ENCODE measurements around the gene FGG. TPM values are rescaled to one million over a fixed set of nuclear protein-coding genes. Genes with fewer than 3 reads are reported as not detected.

The FGG gene
- total RNA-seq, result not detected
- long read RNA-seq, result 0 reads

DNA sequence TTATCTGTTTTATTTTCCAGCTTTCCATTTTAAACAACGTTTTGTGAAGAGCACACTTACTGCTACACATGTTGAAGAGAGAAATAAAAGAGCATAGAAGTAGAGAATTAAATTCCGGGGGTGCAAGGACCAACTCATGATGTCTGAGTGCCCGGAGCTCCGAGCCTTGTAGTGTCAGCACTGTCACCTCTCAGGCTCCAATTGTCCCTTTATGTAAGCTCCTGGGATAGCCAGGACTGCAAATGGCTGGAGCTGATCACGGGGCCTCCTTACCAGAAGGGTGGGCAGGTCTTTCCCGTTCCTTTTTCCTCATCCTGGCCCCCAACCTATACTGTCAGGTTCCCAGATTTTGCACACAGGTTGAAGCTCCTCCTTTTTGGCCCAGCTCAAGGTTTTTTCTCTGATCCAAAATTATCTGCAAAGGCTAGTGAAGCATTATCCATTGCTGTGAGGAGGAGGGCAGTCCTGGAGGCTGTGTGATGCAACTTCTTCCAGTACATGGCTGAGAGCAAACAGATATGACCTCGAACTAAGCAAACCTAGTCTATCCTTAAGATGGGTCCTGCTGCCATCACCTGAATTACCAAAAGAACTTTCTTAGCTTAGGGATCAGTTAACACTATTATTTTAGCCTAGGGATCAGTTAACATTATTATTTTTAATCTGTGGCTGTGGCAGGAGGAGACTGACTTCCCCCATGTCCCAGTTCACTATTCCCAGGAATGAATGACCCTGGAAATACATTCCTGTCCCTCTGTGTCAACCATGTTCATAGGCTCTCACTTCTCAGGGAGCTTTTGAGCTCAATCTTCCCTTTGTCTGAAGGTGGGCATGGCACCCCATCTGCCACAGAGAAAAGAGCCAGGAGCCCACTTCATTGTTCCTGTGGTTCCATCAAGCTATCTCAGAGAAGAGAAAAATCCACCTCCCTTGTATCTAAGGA, at the start of gene FGG:
TSS of gene FGG (minus strand) at position 185 of the 943 bp plus-strand sequence. CDS start at position 138, 47 bp downstream.
- DNase-seq (no peak), ATAC-seq (no peak)
- intact Hi-C loops (cut with DNase I, micrococcal nuclease), result no loop called here

DNA sequence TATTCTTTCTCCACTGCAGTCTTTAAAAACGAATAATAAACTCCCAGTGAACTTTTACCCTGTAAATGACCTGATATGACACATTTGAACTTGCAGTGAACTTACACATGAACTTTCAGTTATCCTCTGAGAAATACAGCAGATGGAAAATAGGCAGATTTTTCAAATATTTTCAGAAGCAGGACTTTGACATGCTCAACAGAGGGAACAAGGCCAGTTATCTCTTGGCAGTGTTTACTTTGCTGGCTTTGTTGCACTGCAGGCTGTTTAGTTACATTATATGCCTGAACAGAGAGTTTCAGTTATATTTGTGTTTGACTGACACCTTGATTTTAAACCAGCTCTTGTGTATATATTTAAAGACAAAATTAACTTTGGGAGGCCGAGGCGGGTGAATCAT, 47.6 kb upstream of the FGG start:
- ATAC-seq (no peak), DNase-seq (no peak)
- intact Hi-C loops (cut with DNase I, micrococcal nuclease), result no loop called here

DNA sequence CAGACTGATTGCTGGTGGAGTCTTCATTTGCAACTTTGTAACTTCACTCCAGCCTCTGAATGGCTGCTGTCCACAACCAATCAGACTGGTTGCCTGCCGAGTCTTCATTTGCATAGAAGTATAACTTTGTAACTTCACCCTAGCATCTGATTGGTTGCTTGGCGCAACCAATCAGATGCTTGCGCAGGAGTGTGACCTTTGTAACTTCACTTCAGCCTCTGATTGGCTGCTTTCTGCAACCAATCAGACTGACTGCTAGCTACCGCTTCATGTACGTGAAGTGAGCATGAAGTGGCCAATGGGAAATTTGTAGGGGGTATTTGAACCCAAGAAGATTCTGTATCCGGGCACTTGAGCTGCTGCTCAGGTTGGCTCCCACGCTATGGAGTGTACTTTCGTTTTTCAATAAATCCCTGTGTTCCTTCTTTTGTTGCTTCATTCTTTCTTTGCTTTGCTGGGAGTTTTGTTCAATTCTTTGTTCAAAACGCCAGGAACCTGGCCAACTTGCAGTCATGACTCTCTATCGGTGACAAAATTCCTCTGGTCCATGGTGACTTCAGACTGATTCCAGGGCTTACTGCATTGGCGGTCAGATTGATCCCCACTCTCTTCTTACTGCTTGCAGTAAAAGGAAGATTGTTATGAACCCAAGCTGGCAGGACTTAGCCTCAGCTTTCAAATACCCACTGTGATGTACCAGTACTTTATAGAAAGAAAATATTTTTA, 46.4 kb upstream of the FGG start:
- ATAC-seq (no peak), DNase-seq (no peak)
- intact Hi-C loops (cut with DNase I, micrococcal nuclease), result no loop called here

DNA sequence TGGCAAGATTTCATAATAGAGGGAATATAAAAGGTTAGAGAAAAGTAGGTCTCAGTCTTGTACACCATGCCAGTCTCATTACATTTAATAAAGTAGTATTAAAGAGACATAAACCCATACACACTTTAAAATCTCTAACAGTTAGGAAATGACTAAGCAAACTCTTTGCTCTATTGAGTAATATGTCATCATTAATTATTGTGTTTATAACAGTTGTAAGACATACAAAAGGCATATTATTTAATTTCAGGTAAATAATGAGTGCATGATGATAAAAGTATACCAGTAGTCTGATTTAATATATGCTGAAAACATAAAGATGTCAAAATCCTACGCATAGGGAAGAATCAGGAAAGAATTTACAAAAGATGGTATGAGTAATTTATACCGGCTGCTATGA, 31.0 kb upstream of the FGG start:
- DNase-seq (no peak), ATAC-seq (no peak)
- intact Hi-C loops (cut with DNase I, micrococcal nuclease), result no loop called here

DNA sequence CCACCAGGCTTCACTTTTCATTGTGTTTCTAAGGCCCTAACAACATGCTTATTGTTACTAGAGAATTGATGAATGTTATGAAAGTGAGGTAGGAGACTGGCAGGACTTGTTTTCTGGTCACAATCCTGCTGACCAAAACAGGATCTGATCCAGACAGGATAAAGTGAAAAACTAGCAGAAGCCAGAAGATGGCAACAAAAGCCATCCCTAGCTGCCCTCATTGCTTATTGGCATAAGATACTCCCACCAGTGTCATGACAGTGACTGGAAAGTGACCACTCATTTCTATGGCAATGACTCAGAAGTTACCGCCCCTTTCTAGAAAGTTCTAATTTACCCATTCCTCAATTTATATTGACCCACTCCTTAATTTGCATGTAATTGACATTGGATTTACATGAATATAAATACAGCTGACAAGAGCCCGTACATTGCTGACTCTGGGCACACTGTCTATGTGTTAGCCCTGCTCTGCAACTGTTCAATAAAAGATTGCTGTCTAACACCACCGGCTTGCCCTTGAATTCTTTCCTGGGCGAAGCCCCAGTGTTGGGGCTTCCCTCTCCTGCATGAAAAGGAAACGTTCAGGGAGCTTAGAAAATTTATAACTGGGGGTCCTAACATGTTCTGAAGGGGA, 30.0 kb upstream of the FGG start:
- intact Hi-C loops (cut with DNase I, micrococcal nuclease), result no loop called here
- ATAC-seq (no peak), DNase-seq (no peak)

DNA sequence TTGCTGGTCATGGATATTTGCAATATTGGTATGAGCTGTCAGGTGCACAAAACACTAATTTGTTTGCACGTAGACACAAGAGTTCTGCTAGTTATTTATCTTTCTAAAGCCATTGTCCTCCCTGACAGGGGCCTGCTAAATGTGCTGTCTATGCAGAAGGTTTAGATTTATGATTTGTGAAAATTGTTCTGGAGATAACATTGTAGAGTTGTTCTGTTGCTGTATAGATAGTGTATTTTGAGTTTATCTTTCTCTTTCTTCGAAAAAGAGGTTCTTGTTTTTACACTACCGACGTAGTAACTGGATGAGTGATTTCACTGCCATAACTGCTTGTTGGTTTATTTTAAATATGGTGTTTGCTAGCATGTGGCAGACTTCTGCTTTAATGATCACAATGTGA, 28.5 kb upstream of the FGG start:
- DNase-seq (no peak), ATAC-seq (no peak)
- intact Hi-C loops (cut with DNase I, micrococcal nuclease), result no loop called here

DNA sequence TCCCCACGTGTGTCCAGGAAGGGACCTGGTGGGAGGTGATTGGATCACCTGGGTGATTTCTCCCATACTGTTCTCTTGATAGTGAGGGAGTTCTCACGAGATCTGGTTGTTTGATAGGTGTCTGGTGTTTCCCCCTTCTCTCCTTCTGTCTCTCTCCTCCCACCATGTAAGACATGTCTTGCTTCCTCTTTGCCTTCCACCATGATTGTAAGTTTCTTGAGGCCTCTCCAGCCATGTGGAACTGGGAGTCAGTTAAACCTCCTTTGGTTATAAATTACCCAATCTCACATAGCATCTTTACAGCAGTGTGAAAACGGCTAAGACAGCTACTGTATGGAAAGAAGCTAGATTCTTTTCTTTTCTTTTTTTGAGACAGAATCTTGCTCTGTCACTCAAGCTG, 21.6 kb upstream of the FGG start:
- intact Hi-C loops (cut with DNase I, micrococcal nuclease), result no loop called here
- DNase-seq (no peak), ATAC-seq (no peak)

DNA sequence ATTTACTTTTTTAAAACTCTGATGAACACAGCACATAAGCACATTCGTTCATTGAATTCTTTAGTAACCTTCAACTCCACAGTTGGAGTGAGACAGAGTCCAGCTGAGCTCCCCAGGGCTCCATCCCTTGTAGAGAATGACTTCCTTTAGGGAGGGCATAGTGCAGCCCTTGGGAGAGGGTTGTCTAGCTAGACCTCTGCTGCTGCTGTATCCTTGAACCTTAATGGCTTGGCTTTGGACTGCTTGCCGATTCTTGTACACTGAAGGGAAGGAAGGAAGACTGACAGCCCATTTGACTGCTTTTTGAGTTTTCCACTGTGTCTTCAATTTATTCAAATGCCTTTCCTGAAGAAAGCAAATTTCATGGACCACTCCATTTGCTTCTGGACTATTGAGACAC, 19.4 kb upstream of the FGG start:
- no peak for DNase-seq
- intact Hi-C loops (cut with DNase I, micrococcal nuclease), result no loop called here
- ATAC-seq, result no peak

DNA sequence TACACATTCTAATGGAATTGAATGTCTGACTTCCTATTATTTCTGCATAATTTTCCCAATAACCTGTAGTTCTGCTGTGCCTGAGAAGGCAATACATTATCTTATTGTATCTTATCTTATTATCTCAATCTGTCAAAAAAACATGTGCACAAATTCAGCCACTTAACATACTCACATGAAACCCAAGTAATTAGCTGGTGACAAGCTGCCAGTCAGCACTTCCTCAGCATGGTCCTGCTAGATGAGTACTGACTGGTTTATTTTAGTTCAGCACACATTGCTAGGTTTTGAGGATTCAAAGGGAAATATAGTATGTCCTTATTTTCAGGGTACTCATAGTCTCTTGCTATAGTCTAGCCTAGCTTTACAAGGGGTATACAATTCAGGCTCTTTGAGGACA, 17.9 kb upstream of the FGG start:
- no peak for ATAC-seq
- DNase-seq, result no peak
- intact Hi-C loops (cut with DNase I, micrococcal nuclease), result no loop called here

DNA sequence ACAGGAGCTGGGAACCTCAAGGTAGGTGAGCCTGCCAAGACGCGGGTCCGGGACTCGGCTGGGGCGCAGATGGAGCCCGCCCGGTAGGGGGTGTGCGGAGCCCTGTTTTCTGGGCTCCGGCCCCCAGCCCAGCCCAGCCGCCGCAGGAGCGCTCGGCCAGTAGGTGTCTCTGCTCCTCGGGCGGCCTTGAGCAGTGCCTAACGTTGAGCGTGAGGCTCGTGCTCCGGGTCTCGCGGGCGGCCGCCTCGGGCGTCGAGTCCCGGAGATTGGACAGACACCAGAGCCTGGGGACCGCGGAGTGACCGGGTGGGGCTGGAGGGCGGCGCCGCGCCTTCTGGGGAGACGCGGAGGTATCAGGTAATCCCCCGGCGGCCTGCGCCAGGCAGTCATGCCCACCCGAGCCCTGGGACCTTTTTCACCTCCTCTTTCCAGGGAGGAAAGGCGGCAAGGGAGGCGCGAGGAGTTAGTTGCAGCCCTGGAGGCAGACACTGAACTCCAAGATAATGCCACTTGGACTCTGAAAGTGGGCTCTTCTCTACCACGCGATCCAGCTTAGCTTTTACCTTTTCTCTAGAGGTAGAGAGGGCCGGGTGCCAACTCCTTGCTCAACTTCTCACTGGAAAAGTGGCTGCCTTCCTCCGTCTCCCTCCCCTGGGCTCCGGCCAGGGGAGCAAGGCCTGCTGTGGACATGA, 14.5 kb upstream of the FGG start:
- intact Hi-C loops (cut with DNase I, micrococcal nuclease), result loop anchor here in 1 of 2 donors (10.0 kb wide), 1 partner anchor 72 kb away; the partner anchor contains the start of gene PLRG1

DNA sequence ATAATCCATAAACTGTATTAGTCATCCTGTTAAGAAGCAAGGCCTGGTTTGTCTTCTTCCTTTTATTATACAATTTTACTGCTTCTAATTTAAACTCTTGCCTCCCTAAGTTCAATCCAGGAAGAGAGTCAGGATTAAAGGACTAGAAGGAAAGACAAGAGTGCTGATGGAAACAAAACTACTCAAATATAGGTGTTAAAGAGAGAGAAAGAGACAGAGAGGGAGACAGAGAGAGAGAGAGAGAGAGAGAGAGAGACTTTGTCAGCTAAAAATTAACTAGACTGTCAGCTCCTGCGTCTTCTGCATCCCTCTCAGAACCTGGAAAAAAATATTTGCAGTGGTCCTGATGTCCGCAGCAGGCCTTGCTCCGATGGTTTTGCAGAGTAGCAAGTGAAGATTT, 13.5 kb upstream of the FGG start:
- ATAC-seq (no peak), DNase-seq (no peak)
- intact Hi-C loops (cut with DNase I, micrococcal nuclease), result loop anchor here in 1 of 2 donors (10.0 kb wide), 1 partner anchor 71 kb away; the partner anchor contains the start of gene PLRG1

More for the DNA sequence above, 14.5 kb upstream of the FGG start:
- DNase-seq, result peak; percentile 34 to 44
- ATAC-seq, result peak; percentile 77

DNA sequence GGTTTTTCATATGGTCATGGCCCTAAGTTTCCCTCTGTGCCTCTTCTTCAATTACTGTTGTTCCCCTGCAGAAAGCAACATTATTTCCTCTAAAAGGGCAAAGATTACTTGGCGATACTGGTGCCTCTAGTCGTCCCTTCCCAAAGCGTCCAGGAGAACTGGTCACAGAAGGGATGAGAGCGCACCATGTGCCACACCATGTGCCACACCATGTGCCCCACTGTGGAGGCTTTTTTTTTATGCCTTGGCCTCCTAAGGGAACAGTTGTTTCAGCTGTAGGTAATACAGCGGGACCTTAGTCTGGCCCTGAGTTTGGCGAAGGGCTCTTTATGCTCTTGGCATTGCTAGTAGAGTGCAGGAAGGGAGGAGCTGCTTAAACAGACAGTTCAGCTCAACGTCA, 11.5 kb upstream of the FGG start:
- intact Hi-C loops (cut with DNase I, micrococcal nuclease), result loop anchor here in 1 of 2 donors (10.0 kb wide), 1 partner anchor 69 kb away; the partner anchor contains the start of gene PLRG1
- DNase-seq (no peak), ATAC-seq (no peak)

DNA sequence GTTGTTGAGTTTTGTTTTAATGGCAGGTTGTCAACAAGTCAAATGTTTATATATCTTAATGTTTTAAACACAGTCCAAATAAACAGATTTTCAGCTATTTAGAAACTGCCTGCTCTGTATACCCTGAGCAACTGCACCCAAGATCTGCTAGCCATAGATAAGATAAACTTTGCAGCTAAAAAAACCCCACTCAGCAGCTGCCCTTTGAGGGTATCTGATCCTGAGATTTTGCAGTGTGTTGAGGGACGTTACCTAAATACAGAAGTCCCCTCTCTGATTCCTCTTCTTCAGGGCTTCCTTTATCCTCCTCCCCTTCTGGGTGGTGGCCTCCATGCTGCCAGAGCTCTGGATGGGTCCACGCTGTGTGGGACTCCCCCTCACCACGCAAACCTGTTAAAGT, 11.0 kb upstream of the FGG start:
- ATAC-seq (no peak), DNase-seq (no peak)
- intact Hi-C loops (cut with DNase I, micrococcal nuclease), result loop anchor here in 1 of 2 donors (10.0 kb wide), 1 partner anchor 69 kb away; the partner anchor contains the start of gene PLRG1

DNA sequence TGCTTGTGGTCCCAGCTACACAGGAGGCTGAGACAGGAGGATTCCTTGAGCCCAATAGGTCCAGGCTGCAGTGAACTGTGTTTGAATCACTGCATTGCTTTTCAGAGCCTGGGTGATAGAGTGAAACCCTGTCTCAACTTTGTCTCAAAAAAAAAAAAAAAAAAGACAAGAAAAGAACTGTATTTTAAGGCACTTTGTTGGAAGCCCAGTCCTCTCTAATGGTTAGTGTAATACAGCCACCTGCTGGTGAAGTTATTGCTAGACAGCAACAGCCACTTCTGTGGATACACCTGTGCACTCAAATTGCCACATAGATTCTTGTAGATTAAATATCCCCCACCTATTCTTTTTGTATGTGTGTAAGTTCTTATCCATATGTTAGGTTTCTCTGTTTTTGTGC, 10.1 kb upstream of the FGG start:
- intact Hi-C loops (cut with DNase I, micrococcal nuclease), result loop anchor here in 1 of 2 donors (10.0 kb wide), 1 partner anchor 68 kb away; the partner anchor contains the start of gene PLRG1
- DNase-seq (no peak), ATAC-seq (peak; percentile 60)

DNA sequence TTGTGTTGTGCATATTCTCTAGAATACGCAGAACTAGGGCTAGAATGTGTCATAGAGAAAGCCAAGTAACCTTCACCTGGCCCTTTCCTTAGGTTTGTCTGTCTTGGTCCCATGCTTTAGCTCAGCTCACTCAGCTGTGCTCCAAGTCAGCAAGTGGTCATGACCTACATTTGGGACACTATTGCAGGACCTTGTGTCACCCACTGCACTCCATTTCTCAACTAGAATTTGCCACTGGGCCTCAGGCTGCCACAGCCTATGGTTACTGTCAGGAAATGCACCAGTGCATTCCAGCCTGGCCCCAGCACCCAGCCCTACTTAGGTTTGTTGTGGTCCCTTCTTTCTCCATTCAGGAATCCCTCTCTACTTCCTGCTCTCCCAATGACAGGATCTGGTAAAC, 7.7 kb upstream of the FGG start:
- DNase-seq (no peak), ATAC-seq (no peak)
- intact Hi-C loops (cut with DNase I, micrococcal nuclease), result loop anchor here in 1 of 2 donors (10.0 kb wide), 1 partner anchor 65 kb away; the partner anchor contains the start of gene PLRG1

DNA sequence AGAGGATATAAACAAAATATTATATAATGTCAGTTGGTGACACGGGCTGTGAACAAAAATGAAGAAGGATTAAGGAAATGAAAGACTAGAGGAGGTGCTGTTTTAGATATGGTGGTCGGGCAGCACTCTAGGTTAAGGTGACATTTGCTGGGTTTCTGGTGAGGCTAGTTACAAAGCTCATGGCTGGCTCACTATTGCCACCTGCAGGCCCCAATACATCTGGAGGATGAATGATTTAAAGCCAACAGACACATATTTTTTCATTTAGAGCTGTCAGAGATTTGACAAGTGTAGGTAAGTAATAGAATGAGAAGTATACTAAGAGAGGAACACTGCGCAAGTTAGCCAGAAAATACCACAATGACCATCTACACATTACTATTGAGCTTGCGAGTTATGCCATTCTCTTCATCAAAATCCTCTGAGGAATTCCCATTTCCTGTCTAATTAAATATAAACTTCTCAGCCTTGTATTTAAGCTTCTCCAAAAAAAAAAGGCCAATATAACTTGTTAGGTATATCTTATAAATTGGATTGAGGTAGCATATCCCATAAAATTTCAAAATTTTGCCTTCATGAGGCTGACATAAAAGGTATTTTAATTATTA, 6.4 kb upstream of the FGG start:
- intact Hi-C loops (cut with DNase I, micrococcal nuclease), result loop anchor here in 1 of 2 donors (5.0 kb wide), 1 partner anchor 67 kb away; the partner anchor contains the start of gene PLRG1
- ATAC-seq, result peak; percentile 77
- DNase-seq, result peak; percentile 34 to 85

DNA sequence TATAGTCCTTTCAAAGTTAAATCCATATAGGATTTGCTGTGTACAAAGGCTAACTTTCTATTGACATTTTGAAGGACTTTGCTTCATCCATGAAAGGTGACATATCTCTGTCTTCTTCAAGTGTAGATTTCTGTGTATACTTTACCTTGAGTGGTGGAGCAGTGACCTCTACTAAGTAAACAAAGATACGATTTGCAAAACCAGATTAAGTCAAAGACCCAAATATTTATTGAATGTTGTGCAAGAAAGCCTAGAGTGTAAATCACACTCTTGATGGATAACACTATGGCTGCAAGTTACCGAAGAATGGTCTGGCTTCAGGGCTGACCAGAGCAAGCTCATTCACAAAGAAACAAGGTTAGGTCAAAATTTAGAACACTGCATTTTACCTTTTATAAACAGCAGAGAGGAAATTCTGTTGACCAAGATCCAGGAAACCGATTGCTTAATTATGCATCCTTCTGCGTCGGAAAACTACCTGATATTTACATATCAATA, 5.4 kb upstream of the FGG start:
- ATAC-seq (peak; percentile 94), DNase-seq (no peak)
- intact Hi-C loops (cut with DNase I, micrococcal nuclease), result loop anchor here in 1 of 2 donors (5.0 kb wide), 1 partner anchor 66 kb away; the partner anchor contains the start of gene PLRG1

DNA sequence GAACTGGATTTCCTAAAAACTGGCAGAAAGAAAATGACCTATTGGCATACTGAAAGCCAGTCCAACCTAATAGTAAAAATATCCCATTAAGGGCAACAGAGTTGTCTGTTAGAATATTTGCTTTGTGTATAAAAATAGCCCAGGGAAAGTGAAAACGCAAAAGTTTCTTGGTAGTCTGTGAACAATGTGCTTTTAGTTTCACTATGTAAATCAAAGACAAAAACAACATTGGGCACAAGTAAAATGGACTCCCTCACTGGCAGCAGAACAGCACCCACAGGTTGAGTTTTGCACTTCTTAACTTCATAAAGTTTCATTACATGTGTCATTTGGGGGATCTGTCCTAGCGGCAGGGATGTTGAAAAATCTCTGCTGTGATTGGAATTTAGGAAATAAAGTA, 4.3 kb upstream of the FGG start:
- intact Hi-C loops (cut with DNase I, micrococcal nuclease), result loop anchor here in 1 of 2 donors (5.0 kb wide), 1 partner anchor 64 kb away; the partner anchor contains the start of gene PLRG1
- DNase-seq, result no peak
- ATAC-seq, result no peak
